22Rv1 (cell line): ENCODE measurements around the gene MXD1.

ENCODE experiments used
- CTCF ChIP-seq: fragments of 450-650 bp; IDR thresholded peaks from 2 replicates; pipeline ENCODE4 v1.5.1; 2017; ENCODE audit warnings: mild to moderate bottlenecking
- ZFX ChIP-seq: fragments of 450-650 bp; IDR thresholded peaks from 2 replicates; pipeline ENCODE4 v1.6.1; 2017; ENCODE audit warnings: antibody characterized with exemption, borderline replicate concordance

- no peak for TF ChIP-seq CTCF
- no peak for TF ChIP-seq ZFX
These were observed 35.3 kb downstream of the MXD1 start for GRCh38 chr2:69950241-69950640.
